HG02884 (cell line): ENCODE data around the gene SPATA31C2.
"Not testable (repeated sequence)": the region's sequence is repeated elsewhere in the genome, so short reads cannot be mapped to it uniquely, and the experiment has no call there.

Experiments
- ATAC-seq: cut with Tn5 transposase; IDR thresholded peaks from one replicate; pipeline ENCODE4 v1.9.1; 2021; ENCODE audit warnings: mild to moderate bottlenecking, moderate library complexity; ENCODE audit not compliant: unreplicated experiment

Gene SPATA31C2

GRCh38 chr9:88138375-88138774 lies at the start of gene SPATA31C2:
Gene SPATA31C2, minus strand, starts transcription at chr9:88138475. Its CDS starts 29 bp downstream, at chr9:88138446.
- ATAC-seq, result not testable (repeated sequence)

- ATAC-seq, result no peak
Measured at GRCh38 chr9:88187631-88188030, 49.4 kb upstream of the SPATA31C2 start.

- no peak for ATAC-seq
Measured at GRCh38 chr9:88186495-88187110, 48.3 kb upstream of the SPATA31C2 start.

GRCh38 chr9:88184976-88185375 lies 46.7 kb upstream of the SPATA31C2 start:
- ATAC-seq, result no peak

GRCh38 chr9:88183798-88184495 lies 45.7 kb upstream of the SPATA31C2 start:
- ATAC-seq, result no peak

GRCh38 chr9:88182501-88182900 lies 44.2 kb upstream of the SPATA31C2 start:
- no peak for ATAC-seq

GRCh38 chr9:88180081-88180765 lies 41.9 kb upstream of the SPATA31C2 start:
- ATAC-seq, result no peak

GRCh38 chr9:88179062-88179521 lies 40.8 kb upstream of the SPATA31C2 start:
- ATAC-seq, result no peak

- ATAC-seq, result no peak
Measured at GRCh38 chr9:88178641-88179040, 40.4 kb upstream of the SPATA31C2 start.

- no peak for ATAC-seq
Measured at GRCh38 chr9:88177371-88177770, 39.1 kb upstream of the SPATA31C2 start.

- ATAC-seq, result no peak
Measured at GRCh38 chr9:88174324-88174723, 36.0 kb upstream of the SPATA31C2 start.

- ATAC-seq, result no peak
Measured at GRCh38 chr9:88173378-88173999, 35.2 kb upstream of the SPATA31C2 start.

- no peak for ATAC-seq
Measured at GRCh38 chr9:88169700-88170099, 31.4 kb upstream of the SPATA31C2 start.

GRCh38 chr9:88168564-88168963 lies 30.3 kb upstream of the SPATA31C2 start:
- no peak for ATAC-seq

- ATAC-seq, result no peak
Measured at GRCh38 chr9:88166660-88167059, 28.4 kb upstream of the SPATA31C2 start.

GRCh38 chr9:88164850-88165249 lies 26.6 kb upstream of the SPATA31C2 start:
- ATAC-seq, result no peak

GRCh38 chr9:88161144-88161543 lies 22.9 kb upstream of the SPATA31C2 start:
- no peak for ATAC-seq

- no peak for ATAC-seq
Measured at GRCh38 chr9:88143957-88144625, 5.8 kb upstream of the SPATA31C2 start.

GRCh38 chr9:88143179-88143578 lies 4.9 kb upstream of the SPATA31C2 start:
- ATAC-seq, result no peak

- ATAC-seq, result not testable (repeated sequence)
Measured at GRCh38 chr9:88133552-88133951, 4.7 kb downstream of the SPATA31C2 start.

GRCh38 chr9:88129556-88129955 lies 8.7 kb downstream of the SPATA31C2 start:
- ATAC-seq, result not testable (repeated sequence)
